Adrenal gland (tissue), 12 donors: Measurements from ENCODE around the gene MADD. TPM values are rescaled to one million over a fixed set of nuclear protein-coding genes. Genes with fewer than 3 reads are reported as not detected.

Source experiments
- polyA plus RNA-seq, 3 donors: library from polyadenylated mRNA; stranded (reverse); fragments of 200-250 nt in 2 of 3; fragments of 350-450 nt in 1 of 3; fragmentation: Illumina TruSeq in 1 of 3; extraction: RNeasy Lipid Tissue Mini Kit (QIAGEN cat#74804) in 1 of 3; gene quantifications; one replicate each; pipeline ENCODE4 v1.2.3, GENCODE V29; 2013 to 2014
- total RNA-seq, 9 donors: library from RNA; depleted of rRNA in 4 of 9; stranded (reverse); fragments of >200 nt in 4 of 9; fragments of 120-200 nt in 1 of 9; fragmentation: NEBNext Ultra II Directional in 1 of 9; extraction: Animal tissue kit (Norgen Biotek cat#: 25700) in 1 of 9; gene quantifications; one replicate each; pipeline versions ENCODE4 v1.1.0 to v1.2.4, GENCODE V29; 2013 to 2023
- donor health status: healthy with polysubstance abuse.
- donor health status: Bipolar disorder and iron deficiency.
- donor health status: DM: yes; HTN: yes; CAD: no.
- donor health status: DM: no; HTN: no; CAD: no.
- donor health status: DM: no; HTN: no; CAD: no.
- donor health status: DM: yes; HTN: yes; CAD: no.

Gene MADD
- total and polyA plus RNA-seq, 12 donors = 33.4 to 83.0 (median 49.2) TPM

Other genes starting within 250 kb of the MADD start
- gene ARFGAP2, start 93.3 kb upstream of the MADD start, total RNA-seq = 100 to 1,000 TPM in 6 of 9 donors, 10 to 100 TPM in 3; 74.4 to 411 (median 122) TPM
- gene ARFGAP2, start 93.3 kb upstream of the MADD start, polyA plus RNA-seq = 10 to 100 TPM; 72.3 to 92.6 (median 91.1) TPM
- 100 to 1,000 TPM in 6 of 9 donors, 10 to 100 TPM in 3; 69.9 to 211 (median 108) TPM for gene PACSIN3, start 83.7 kb upstream of the MADD start, total RNA-seq
- 10 to 100 TPM; 49.4 to 78.9 (median 73.7) TPM for gene PACSIN3, start 83.7 kb upstream of the MADD start, polyA plus RNA-seq
- gene DDB2, start 55.2 kb upstream of the MADD start, total RNA-seq = 100 to 1,000 TPM in 1 of 9 donors, 10 to 100 TPM in 8; 35.8 to 121 (median 48.4) TPM
- 100 to 1,000 TPM in 1 of 3 donors, 10 to 100 TPM in 2; 48.3 to 128 (median 54.9) TPM for gene DDB2, start 55.2 kb upstream of the MADD start, polyA plus RNA-seq
- gene ACP2, start 21.3 kb upstream of the MADD start, total RNA-seq = 100 to 1,000 TPM in 4 of 9 donors, 10 to 100 TPM in 5; 64.6 to 127 (median 81.8) TPM
- 10 to 100 TPM; 39.8 to 59.7 (median 58.2) TPM for gene ACP2, start 21.3 kb upstream of the MADD start, polyA plus RNA-seq
- 10 to 100 TPM; 23.7 to 76.3 (median 42.6) TPM for gene NR1H3, start 12.1 kb upstream of the MADD start, total RNA-seq
- 100 to 1,000 TPM in 1 of 3 donors, 10 to 100 TPM in 2; 15.4 to 246 (median 75.8) TPM for gene NR1H3, start 12.1 kb upstream of the MADD start, polyA plus RNA-seq
- 1 to 10 TPM in 8 of 9 donors, under 1 TPM in 1; 0.54 to 4.9 (median 2.0) TPM for gene MYBPC3, start 82.6 kb downstream of the MADD start, total RNA-seq
- 1 to 10 TPM; 1.5 to 5.8 (median 2.9) TPM for gene MYBPC3, start 82.6 kb downstream of the MADD start, polyA plus RNA-seq
- 10 to 100 TPM in 8 of 9 donors, 1 to 10 TPM in 1; 2.7 to 65.6 (median 40.6) TPM for gene SPI1, start 108.4 kb downstream of the MADD start, total RNA-seq
- 10 to 100 TPM in 2 of 3 donors, 1 to 10 TPM in 1; 7.0 to 79.2 (median 43.0) TPM for gene SPI1, start 108.4 kb downstream of the MADD start, polyA plus RNA-seq
- gene SLC39A13, start 138.5 kb downstream of the MADD start, total RNA-seq = 10 to 100 TPM; 29.2 to 92.9 (median 57.7) TPM
- gene SLC39A13, start 138.5 kb downstream of the MADD start, polyA plus RNA-seq = 10 to 100 TPM in 2 of 3 donors, 1 to 10 TPM in 1; 8.2 to 80.5 (median 64.5) TPM
- gene PSMC3, start 156.3 kb downstream of the MADD start, total RNA-seq = 100 to 1,000 TPM in 6 of 9 donors, 10 to 100 TPM in 3; 85.4 to 173 (median 128) TPM
- 100 to 1,000 TPM; 110 to 291 (median 137) TPM for gene PSMC3, start 156.3 kb downstream of the MADD start, polyA plus RNA-seq
- gene RAPSN, start 179.0 kb downstream of the MADD start, total RNA-seq = 1 to 10 TPM in 7 of 9 donors, under 1 TPM in 2; 0.18 to 5.1 (median 1.9) TPM
- 1 to 10 TPM in 2 of 3 donors, under 1 TPM in 1; 0.33 to 4.7 (median 3.9) TPM for gene RAPSN, start 179.0 kb downstream of the MADD start, polyA plus RNA-seq